Measurements from ENCODE around the gene QRICH1.

Gene QRICH1

DNA sequence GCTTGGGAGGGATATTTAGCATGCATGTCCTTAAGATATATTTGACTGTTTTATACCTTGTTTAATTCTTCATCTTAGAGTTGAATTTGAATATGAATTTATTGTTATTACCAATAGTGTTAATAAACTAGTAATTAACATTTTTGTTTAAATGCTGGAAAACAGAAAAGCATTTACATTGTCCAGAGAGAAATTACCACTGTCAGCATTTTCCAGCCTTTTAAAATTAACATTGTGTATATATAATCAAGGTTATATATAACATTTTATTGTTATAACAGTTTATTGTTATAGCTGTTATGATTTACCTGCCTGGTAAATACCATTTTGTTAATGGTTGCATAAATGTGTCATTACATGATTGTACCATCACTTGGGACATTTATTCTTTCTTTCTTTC is 111.9 kb downstream of the QRICH1 start:
- H3K4me2 ChIP-seq (ENCODE audit: low read length): no peak overlapping the region
- H3K36me3 ChIP-seq (ENCODE audit: control insufficient read depth, low read length): peaks cover 84% of the 10 kb centered on the region
- no peaks in the 10 kb centered on the region for H3K27me3 ChIP-seq (ENCODE audit: control insufficient read depth, low read length)
- no peaks in the 10 kb centered on the region for H3K9me3 ChIP-seq (ENCODE audit: control insufficient read depth, insufficient read depth, low read length)
- no peak overlapping the region for H3K4me3 ChIP-seq (ENCODE audit: low read length)
- no peaks in the 10 kb centered on the region for H4K20me1 ChIP-seq (ENCODE audit: control insufficient read depth, insufficient read depth, low read depth, low read length)
- TF ChIP-seq EZH2phosphoT487 (IDR thresholded peaks at IDR 0.05; ENCODE audit: borderline replicate concordance, low read length): no peak
- TF ChIP-seq, protein P1, sequence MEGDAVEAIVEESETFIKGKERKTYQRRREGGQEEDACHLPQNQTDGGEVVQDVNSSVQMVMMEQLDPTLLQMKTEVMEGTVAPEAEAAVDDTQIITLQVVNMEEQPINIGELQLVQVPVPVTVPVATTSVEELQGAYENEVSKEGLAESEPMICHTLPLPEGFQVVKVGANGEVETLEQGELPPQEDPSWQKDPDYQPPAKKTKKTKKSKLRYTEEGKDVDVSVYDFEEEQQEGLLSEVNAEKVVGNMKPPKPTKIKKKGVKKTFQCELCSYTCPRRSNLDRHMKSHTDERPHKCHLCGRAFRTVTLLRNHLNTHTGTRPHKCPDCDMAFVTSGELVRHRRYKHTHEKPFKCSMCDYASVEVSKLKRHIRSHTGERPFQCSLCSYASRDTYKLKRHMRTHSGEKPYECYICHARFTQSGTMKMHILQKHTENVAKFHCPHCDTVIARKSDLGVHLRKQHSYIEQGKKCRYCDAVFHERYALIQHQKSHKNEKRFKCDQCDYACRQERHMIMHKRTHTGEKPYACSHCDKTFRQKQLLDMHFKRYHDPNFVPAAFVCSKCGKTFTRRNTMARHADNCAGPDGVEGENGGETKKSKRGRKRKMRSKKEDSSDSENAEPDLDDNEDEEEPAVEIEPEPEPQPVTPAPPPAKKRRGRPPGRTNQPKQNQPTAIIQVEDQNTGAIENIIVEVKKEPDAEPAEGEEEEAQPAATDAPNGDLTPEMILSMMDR (IDR thresholded peaks at IDR 0.05; ENCODE audit: low read depth, low read length, poor library complexity, severe bottlenecking): no peak
- H3K9me2 ChIP-seq (replicated peaks; ENCODE audit: control insufficient read depth, low read length): no peaks in the 10 kb centered on the region
- H3K4me1 ChIP-seq (ENCODE audit: control insufficient read depth, low read length): no peaks in the 10 kb centered on the region
- H3K79me2 ChIP-seq (ENCODE audit: control insufficient read depth, low read length): no peaks in the 10 kb centered on the region; the same call in 1 of the 2 replicates
- H3K27ac ChIP-seq (ENCODE audit: low read depth, low read length): no peak overlapping the region
- peaks cover 12% of the 10 kb centered on the region for H3F3A ChIP-seq (ENCODE audit: control insufficient read depth, insufficient read depth)

DNA sequence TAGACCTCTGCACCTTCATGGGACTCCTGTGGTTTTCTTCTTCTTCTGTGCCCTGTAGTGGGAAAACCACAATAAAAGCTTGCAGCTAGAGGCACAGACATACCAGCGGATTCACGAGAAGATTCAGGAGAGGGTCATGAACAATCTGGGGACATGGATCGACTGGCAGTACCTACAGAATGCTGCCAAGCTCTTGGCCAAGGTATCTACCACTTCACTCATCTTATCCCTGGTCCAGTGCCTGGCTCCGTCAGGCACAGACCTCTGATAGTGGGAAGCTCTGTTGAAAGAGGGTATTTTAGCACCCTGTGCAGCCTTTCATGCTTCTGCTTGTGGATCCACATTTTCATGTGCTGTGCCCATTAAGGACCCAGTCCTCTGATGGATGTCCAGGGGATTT is 113.6 kb downstream of the QRICH1 start:
- Histone ChIP-seq H3K4me3 (ENCODE audit: low read length) (no peak overlapping the region), H3F3A (ENCODE audit: control insufficient read depth, insufficient read depth) (0 out of 2 replicates have a peak, but pooled peaks cover 4% of the 10 kb centered on the region), H4K20me1 (ENCODE audit: control insufficient read depth, insufficient read depth, low read depth, low read length) (no peaks in the 10 kb centered on the region), H3K4me1 (ENCODE audit: control insufficient read depth, low read length) (no peaks in the 10 kb centered on the region), H3K27me3 (ENCODE audit: control insufficient read depth, low read length) (no peaks in the 10 kb centered on the region), H3K27ac (ENCODE audit: low read depth, low read length) (no peak overlapping the region), H3K9me3 (ENCODE audit: control insufficient read depth, insufficient read depth, low read length) (no peaks in the 10 kb centered on the region), H3K4me2 (ENCODE audit: low read length) (no peak overlapping the region), H3K9me2 (replicated peaks; ENCODE audit: control insufficient read depth, low read length) (no peaks in the 10 kb centered on the region), H3K36me3 (ENCODE audit: control insufficient read depth, low read length) (peaks cover 84% of the 10 kb centered on the region), H3K79me2 (ENCODE audit: control insufficient read depth, low read length) (no peaks in the 10 kb centered on the region; the same call in 1 of the 2 replicates)
- no peak for TF ChIP-seq EZH2phosphoT487 (IDR thresholded peaks at IDR 0.05; ENCODE audit: borderline replicate concordance, low read length)
- TF ChIP-seq, protein P1 (IDR thresholded peaks at IDR 0.05; ENCODE audit: low read depth, low read length, poor library complexity, severe bottlenecking): no peak

All from DOHH2 (cell line).